H9 (cell line): ENCODE results near the gene ARHGAP45. TPM values are rescaled to one million over a fixed set of nuclear protein-coding genes. Genes with fewer than 3 reads are reported as not detected.

Experiments used
- DNase-seq: peaks from one replicate; pipeline ENCODE4 v3.0.0-alpha.2; 2017
- H2AFZ ChIP-seq: one replicate; pipeline ENCODE4 v1.6.1; 2013; ENCODE audit warnings: mild to moderate bottlenecking, low read length, control low read depth, moderate library complexity
- H2AK5ac ChIP-seq: 2 replicates; pipeline ENCODE4 v1.6.1; 2013; ENCODE audit warnings: low read length, control low read depth, mixed read lengths; ENCODE audit not compliant: insufficient read length
- H2BK120ac ChIP-seq: one replicate; pipeline ENCODE4 v1.6.1; 2013; ENCODE audit warnings: low read depth, mild to moderate bottlenecking, low read length, control low read depth, inconsistent platforms; ENCODE audit not compliant: poor library complexity, severe bottlenecking
- H2BK12ac ChIP-seq: 2 replicates; pipeline ENCODE4 v1.6.1; 2013; ENCODE audit warnings: low read length, control low read depth, mixed read lengths, low read depth; ENCODE audit not compliant: insufficient read length
- H2BK15ac ChIP-seq: 2 replicates; pipeline ENCODE4 v1.6.1; 2013; ENCODE audit warnings: low read depth, low read length, control low read depth
- H2BK20ac ChIP-seq: one replicate; pipeline ENCODE4 v1.6.1; 2013; ENCODE audit warnings: low read depth, mild to moderate bottlenecking, low read length, control low read depth, inconsistent platforms; ENCODE audit not compliant: poor library complexity, severe bottlenecking
- H2BK5ac ChIP-seq: 2 replicates; pipeline ENCODE4 v1.6.1; 2013; ENCODE audit warnings: low read length, control low read depth, mixed read lengths; ENCODE audit not compliant: insufficient read length
- H3K14ac ChIP-seq: 2 replicates; pipeline ENCODE4 v1.6.1; 2013; ENCODE audit warnings: low read length, control low read depth; ENCODE audit not compliant: insufficient read depth
- H3K18ac ChIP-seq: 2 replicates; pipeline ENCODE4 v1.6.1; 2013; ENCODE audit warnings: low read depth, mild to moderate bottlenecking, mixed read lengths, low read length, control low read depth; ENCODE audit not compliant: insufficient read length
- H3K23ac ChIP-seq: 2 replicates; pipeline ENCODE4 v1.6.1; 2013; ENCODE audit warnings: low read length, control low read depth, mixed read lengths, low read depth; ENCODE audit not compliant: insufficient read length
- H3K23me2 ChIP-seq: 2 replicates; pipeline ENCODE4 v1.6.1; 2013; ENCODE audit warnings: low read depth, mild to moderate bottlenecking, mixed read lengths, low read length, control low read depth; ENCODE audit not compliant: insufficient read length, poor library complexity, severe bottlenecking
- H3K27ac ChIP-seq: 2 replicates; pipeline ENCODE4 v1.5.1; 2013; ENCODE audit warnings: low read length, control low read depth, mixed read lengths, low read depth; ENCODE audit not compliant: insufficient read length
- H3K27me3 ChIP-seq: 2 replicates; pipeline ENCODE4 v1.6.1; 2013; ENCODE audit warnings: low read length, control low read depth, inconsistent platforms; ENCODE audit not compliant: insufficient read depth
- H3K4ac ChIP-seq: 2 replicates; pipeline ENCODE4 v1.6.1; 2013; ENCODE audit warnings: low read depth, mild to moderate bottlenecking, control low read depth, inconsistent platforms, low read length, moderate library complexity
- H3K4me1 ChIP-seq: 2 replicates; pipeline ENCODE4 v1.6.1; 2013; ENCODE audit warnings: low read length, control low read depth, inconsistent platforms; ENCODE audit not compliant: insufficient read depth
- H3K4me2 ChIP-seq: 2 replicates; pipeline ENCODE4 v1.6.1; 2013; ENCODE audit warnings: low read length, control low read depth, mixed read lengths; ENCODE audit not compliant: insufficient read length, insufficient read depth
- H3K56ac ChIP-seq: 2 replicates; pipeline ENCODE4 v1.6.1; 2013; ENCODE audit warnings: low read depth, mild to moderate bottlenecking, mixed read lengths, low read length, control low read depth; ENCODE audit not compliant: insufficient read length
- H3K79me1 ChIP-seq: 2 replicates; pipeline ENCODE4 v1.6.1; 2013; ENCODE audit warnings: low read depth, mild to moderate bottlenecking, moderate library complexity, low read length, control low read depth, inconsistent platforms; ENCODE audit not compliant: insufficient read depth, poor library complexity, severe bottlenecking
- H3K79me2 ChIP-seq: 2 replicates; pipeline ENCODE4 v1.6.1; 2013; ENCODE audit warnings: low read length, control low read depth, inconsistent platforms; ENCODE audit not compliant: insufficient read depth
- H3K9ac ChIP-seq: 2 replicates; pipeline ENCODE4 v1.6.1; 2013; ENCODE audit warnings: low read length, control low read depth, mixed read lengths; ENCODE audit not compliant: insufficient read length; ENCODE audit errors: extremely low read depth
- H3K9me3 ChIP-seq: one replicate; pipeline ENCODE4 v1.6.1; 2013; ENCODE audit warnings: low read depth, low read length, inconsistent platforms; ENCODE audit not compliant: control insufficient read depth
- H3T11ph ChIP-seq: one replicate; pipeline ENCODE4 v1.6.1; 2013; ENCODE audit warnings: mild to moderate bottlenecking, low read length, control low read depth, inconsistent platforms
- H4K20me1 ChIP-seq: one replicate; pipeline ENCODE4 v1.6.1; 2013; ENCODE audit not compliant: control insufficient read depth, insufficient read length, insufficient read depth
- H4K5ac ChIP-seq: 2 replicates; pipeline ENCODE4 v1.6.1; 2013; ENCODE audit warnings: low read depth, mild to moderate bottlenecking, mixed read lengths, low read length, control low read depth; ENCODE audit not compliant: insufficient read length
- H4K8ac ChIP-seq: replicated peaks from 2 replicates; pipeline ENCODE4 v1.6.1; 2013; ENCODE audit warnings: low read length, control low read depth, mixed read lengths, low read depth; ENCODE audit not compliant: insufficient read length
- H4K91ac ChIP-seq: 2 replicates; pipeline ENCODE4 v1.6.1; 2013; ENCODE audit warnings: low read depth, mild to moderate bottlenecking, moderate library complexity, mixed read lengths, low read length, control low read depth; ENCODE audit not compliant: insufficient read length
- H3K27ac Mint-ChIP-seq, 3 experiments: 2 replicates in 2 of 3; 3 replicates in 1 of 3; pipeline ENCODE4 v1.8.0; 2020 to 2021; ENCODE audit warnings: mixed read lengths in 3 of 3, mild to moderate bottlenecking in 1 of 3, moderate library complexity in 1 of 3
- H3K27me3 Mint-ChIP-seq: 2 replicates; pipeline ENCODE4 v1.8.0; 2021; ENCODE audit warnings: low read depth, mild to moderate bottlenecking, moderate library complexity, mixed read lengths
- H3K36me3 Mint-ChIP-seq, 3 experiments: 2 replicates in 2 of 3; 3 replicates in 1 of 3; pipeline ENCODE4 v1.8.0; 2020 to 2021; ENCODE audit warnings: low read depth in 3 of 3, mixed read lengths in 3 of 3; ENCODE audit not compliant: insufficient read depth in 1 of 3
- H3K4me1 Mint-ChIP-seq, 2 experiments: 2 replicates each; pipeline ENCODE4 v1.8.0; 2020; ENCODE audit warnings: mixed read lengths in 2 of 2
- H3K4me3 Mint-ChIP-seq, 2 experiments: 2 replicates in 1 of 2; 3 replicates in 1 of 2; pipeline ENCODE4 v1.8.0; 2020 to 2021; ENCODE audit warnings: mild to moderate bottlenecking in 2 of 2, mixed read lengths in 2 of 2, moderate library complexity in 1 of 2
- H3K9me3 Mint-ChIP-seq, 2 experiments: 2 replicates in 1 of 2; 3 replicates in 1 of 2; pipeline ENCODE4 v1.8.0; 2020; ENCODE audit warnings: mild to moderate bottlenecking in 2 of 2, mixed read lengths in 2 of 2, moderate library complexity in 1 of 2
- CTCF ChIP-seq: fragments of 200-600 bp; sonication (generic); conservative IDR thresholded peaks from 3 replicates; pipeline ENCODE4 v1.8.0; 2021; ENCODE audit warnings: antibody characterized with exemption, mild to moderate bottlenecking
- WGBS: extraction: QIAGEN DNeasy Blood & Tissue Kit; methylation state at CpG from one replicate; pipeline ENCODE4 v1.1.7; 2013; ENCODE audit warnings: missing lambda C conversion rate, low lambda C conversion rate, mixed read lengths; ENCODE audit not compliant: insufficient read length; ENCODE audit errors: extremely low coverage; 5-methylcytosine and 5-hydroxymethylcytosine counted together
- total RNA-seq: library from RNA; stranded (reverse); gene quantifications from 2 replicates; pipeline ENCODE4 v1.2.1, GENCODE V29; 2021

ARHGAP45 gene
- total RNA-seq, 1 experiment from 2014 or later, result 39.8 TPM

DNA sequence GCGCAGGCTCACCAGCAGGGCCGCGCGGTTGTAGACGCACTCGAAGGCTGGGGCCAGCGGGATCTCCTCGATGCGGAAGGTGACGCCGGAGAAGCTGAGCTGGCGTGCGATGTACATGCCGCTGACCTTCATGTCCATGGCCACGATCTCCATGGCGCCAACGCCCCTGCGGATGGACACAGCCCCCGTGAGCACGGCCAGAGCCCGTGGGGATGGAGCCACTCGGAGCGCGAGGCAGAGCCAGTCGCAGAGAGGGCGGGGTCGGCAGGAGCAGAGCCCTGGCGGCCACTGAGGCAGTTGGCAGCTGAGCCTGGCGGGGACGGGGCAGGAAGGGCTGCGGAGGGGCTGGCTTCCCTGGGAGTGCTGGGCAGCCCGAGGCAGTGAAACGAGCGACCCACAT is 52.0 kb downstream of the ARHGAP45 start:
- Histone ChIP-seq H2BK12ac (no peak overlapping the region), H3K79me2 (no peaks in the 10 kb centered on the region), H3K23ac (no peak overlapping the region), H3K4me1 (no peaks in the 10 kb centered on the region), H2AK5ac (no peak overlapping the region), H3K27me3 (no peaks in the 10 kb centered on the region), H2BK20ac (no peak overlapping the region), H3K18ac (no peak overlapping the region), H2BK120ac (no peak overlapping the region), H4K8ac (no peak overlapping the region), H4K20me1 (no peaks in the 10 kb centered on the region), H3K14ac (no peak overlapping the region; the same call in 1 of the 2 replicates), H3T11ph (no peak overlapping the region), H3K9ac (no peak overlapping the region), H4K5ac (no peak overlapping the region), H3K4ac (no peak overlapping the region), H4K91ac (no peak overlapping the region), H3K79me1 (no peaks in the 10 kb centered on the region), H2AFZ (no peak overlapping the region), H3K9me3 (no peaks in the 10 kb centered on the region), H3K56ac (no peak overlapping the region), H3K23me2 (no peaks in the 10 kb centered on the region), H3K27ac (no peak overlapping the region), H3K4me2 (no peak overlapping the region), H2BK5ac (no peak overlapping the region), H2BK15ac (no peak overlapping the region)
- no peak for TF ChIP-seq CTCF
- peaks cover 2 to 7% of the 10 kb centered on the region in 2 experiments; a peak in 3 of 4 replicates for H3K4me1 Mint-ChIP-seq
- peaks cover 14 to 41% (median 24%) of the 10 kb centered on the region in 3 experiments; a peak in 6 of 7 replicates for H3K36me3 Mint-ChIP-seq
- no peaks in the 10 kb centered on the region for H3K27me3 Mint-ChIP-seq
- no peak overlapping the region for H3K4me3 Mint-ChIP-seq
- WGBS, result no CpG with 5 or more reads among the region's 34 CpGs
- H3K27ac Mint-ChIP-seq, result no peak overlapping the region
- DNase-seq, result no peak
- H3K9me3 Mint-ChIP-seq, result no peaks in the 10 kb centered on the region; a peak in 1 of 5 replicates
